Mesenchymal stem cell (in vitro differentiated cells and primary cell): ENCODE data around the gene ZFYVE16.
A peak's percentile ranks its signal among the peaks of the same experiment; 100 is the strongest.

ENCODE experiments used
- DNase-seq: peaks from one replicate; pipeline ENCODE4 v3.0.0-alpha.2; 2013
- H2AFZ ChIP-seq: one replicate; pipeline ENCODE4 v1.6.1; 2013; ENCODE audit warnings: low read depth, mild to moderate bottlenecking, control low read depth, inconsistent platforms, low read length, moderate library complexity
- H2AK5ac ChIP-seq: 2 replicates; pipeline ENCODE4 v1.6.1; 2013; ENCODE audit warnings: low read length, moderate library complexity, mild to moderate bottlenecking, inconsistent platforms; ENCODE audit not compliant: severe bottlenecking
- H2BK120ac ChIP-seq: one replicate; pipeline ENCODE4 v1.6.1; 2013; ENCODE audit warnings: low read depth, mild to moderate bottlenecking, inconsistent platforms, low read length, moderate library complexity
- H2BK12ac ChIP-seq, 2 experiments: one replicate each; pipeline ENCODE4 v1.6.1; 2013; ENCODE audit warnings: inconsistent platforms in 2 of 2, low read length in 2 of 2, mild to moderate bottlenecking in 2 of 2, moderate library complexity in 2 of 2, control low read depth in 1 of 2
- H2BK15ac ChIP-seq: one replicate; pipeline ENCODE4 v1.6.1; 2013; ENCODE audit warnings: mild to moderate bottlenecking, low read depth, inconsistent platforms; ENCODE audit not compliant: poor library complexity, severe bottlenecking
- H2BK5ac ChIP-seq: 2 replicates; pipeline ENCODE4 v1.6.1; 2013; ENCODE audit warnings: low read depth, mild to moderate bottlenecking, low read length, control low read depth, inconsistent platforms; ENCODE audit not compliant: poor library complexity, severe bottlenecking
- H3K14ac ChIP-seq, 2 experiments: one replicate each; pipeline ENCODE4 v1.6.1; 2013; ENCODE audit warnings: inconsistent platforms in 2 of 2, low read length in 2 of 2, control low read depth in 1 of 2, mild to moderate bottlenecking in 1 of 2, moderate library complexity in 1 of 2
- H3K18ac ChIP-seq, 2 experiments: one replicate each; pipeline ENCODE4 v1.6.1; 2013; ENCODE audit warnings: inconsistent platforms in 2 of 2, low read length in 2 of 2, control low read depth in 1 of 2, low read depth in 1 of 2, mild to moderate bottlenecking in 1 of 2
- H3K23ac ChIP-seq, 2 experiments: one replicate each; pipeline ENCODE4 v1.6.1; 2013; ENCODE audit warnings: inconsistent platforms in 2 of 2, low read length in 2 of 2, mild to moderate bottlenecking in 2 of 2, moderate library complexity in 2 of 2, control low read depth in 1 of 2
- H3K27ac ChIP-seq: 2 replicates; pipeline ENCODE4 v1.5.1; 2013; ENCODE audit warnings: mild to moderate bottlenecking, moderate library complexity, low read length, control low read depth, inconsistent platforms; ENCODE audit not compliant: poor library complexity, severe bottlenecking
- H3K27me3 ChIP-seq, 2 experiments: 2 replicates each; pipeline versions ENCODE4 v1.6.1 to v1.7.0; 2013; ENCODE audit warnings: low read length in 2 of 2, mild to moderate bottlenecking in 2 of 2, moderate library complexity in 2 of 2, control low read depth in 1 of 2, inconsistent platforms in 1 of 2; ENCODE audit not compliant: control insufficient read depth in 1 of 2, insufficient read depth in 1 of 2
- H3K36me3 ChIP-seq, 2 experiments: 2 replicates each; pipeline versions ENCODE4 v1.6.1 to v1.7.0; 2013; ENCODE audit warnings: low read length in 2 of 2, control low read depth in 1 of 2, inconsistent platforms in 1 of 2, low read depth in 1 of 2, mild to moderate bottlenecking in 1 of 2; ENCODE audit not compliant: insufficient read depth in 2 of 2, control insufficient read depth in 1 of 2
- H3K4ac ChIP-seq, 2 experiments: one replicate each; pipeline ENCODE4 v1.6.1; 2013; ENCODE audit warnings: inconsistent platforms in 2 of 2, low read length in 2 of 2, mild to moderate bottlenecking in 2 of 2, moderate library complexity in 2 of 2, control low read depth in 1 of 2, low read depth in 1 of 2
- H3K4me1 ChIP-seq: 2 replicates; pipeline ENCODE4 v1.6.1; 2013; ENCODE audit warnings: low read depth, low read length, control low read depth; ENCODE audit not compliant: control insufficient read depth, insufficient read depth
- H3K4me2 ChIP-seq: 2 replicates; pipeline ENCODE4 v1.6.1; 2013; ENCODE audit warnings: low read length, mild to moderate bottlenecking, inconsistent platforms; ENCODE audit not compliant: poor library complexity, severe bottlenecking
- H3K4me3 ChIP-seq, 2 experiments: 2 replicates each; pipeline versions ENCODE4 v1.5.1 to v1.7.0; 2013; ENCODE audit warnings: low read length in 2 of 2, mild to moderate bottlenecking in 2 of 2, control low read depth in 1 of 2, low read depth in 1 of 2; ENCODE audit not compliant: insufficient read depth in 1 of 2
- H3K79me1 ChIP-seq: replicated peaks from 2 replicates; pipeline ENCODE4 v1.6.1; 2013; ENCODE audit warnings: mild to moderate bottlenecking, control low read depth, low read length, inconsistent platforms; ENCODE audit not compliant: poor library complexity, severe bottlenecking
- H3K9ac ChIP-seq: 2 replicates; pipeline ENCODE4 v1.7.0; 2013; ENCODE audit warnings: mild to moderate bottlenecking, low read length, moderate library complexity
- H3K9me3 ChIP-seq: 2 replicates; pipeline ENCODE4 v1.7.0; 2013; ENCODE audit warnings: mild to moderate bottlenecking, low read length; ENCODE audit not compliant: control insufficient read depth
- H4K8ac ChIP-seq: one replicate; pipeline ENCODE4 v1.6.1; 2013; ENCODE audit warnings: inconsistent platforms, mild to moderate bottlenecking, low read length, moderate library complexity
- H4K91ac ChIP-seq: one replicate; pipeline ENCODE4 v1.6.1; 2013; ENCODE audit warnings: mild to moderate bottlenecking, low read length, inconsistent platforms
- WGBS: methylation state at CpG from one replicate; pipeline ENCODE4 v1.1.7; 2013; ENCODE audit warnings: mixed read lengths; 5-methylcytosine and 5-hydroxymethylcytosine counted together

Gene ZFYVE16

GRCh38 chr5:80409367-80409966 is 1.6 kb downstream of the ZFYVE16 start:
- Histone ChIP-seq H3K23ac (no peak overlapping the region), H2AK5ac (no peak overlapping the region), H3K4me1 (peaks cover 1% of the 10 kb centered on the region), H2AFZ (no peak overlapping the region), H3K36me3 (peaks cover 0 to 4% of the 10 kb centered on the region in 2 experiments), H2BK120ac (no peak overlapping the region), H3K4me2 (peak overlapping the region; percentile 39), H3K14ac (no peak overlapping the region), H4K8ac (no peak overlapping the region), H2BK12ac (no peak overlapping the region), H3K4me3 (peak overlapping the region in 1 of 2 experiments; percentile 95), H2BK15ac (no peak overlapping the region), H3K18ac (no peak overlapping the region), H3K9me3 (no peaks in the 10 kb centered on the region), H4K91ac (peak overlapping the region; percentile 75), H3K9ac (peak overlapping the region; percentile 97), H2BK5ac (no peak overlapping the region), H3K79me1 (peaks cover 5% of the 10 kb centered on the region), H3K27ac (no peak overlapping the region), H3K27me3 (no peaks in the 10 kb centered on the region), H3K4ac (peak overlapping the region in 1 of 2 experiments; percentile 2)
- DNase-seq = peak; percentile 43
- 51% methylated on average over 6 of the region's 6 CpGs for WGBS

GRCh38 chr5:80411589-80412219 is 3.8 kb downstream of the ZFYVE16 start:
- peaks cover 0 to 7% of the 10 kb centered on the region in 2 experiments for H3K36me3 ChIP-seq
- H4K91ac ChIP-seq = no peak overlapping the region
- no peak overlapping the region for H3K27ac ChIP-seq
- H3K9me3 ChIP-seq = no peaks in the 10 kb centered on the region
- H2AFZ ChIP-seq = no peak overlapping the region
- H3K4ac ChIP-seq = no peak overlapping the region
- H3K27me3 ChIP-seq = no peaks in the 10 kb centered on the region
- H3K4me1 ChIP-seq = peaks cover 1% of the 10 kb centered on the region
- no peak overlapping the region for H4K8ac ChIP-seq
- H2BK15ac ChIP-seq = no peak overlapping the region
- peaks cover 8% of the 10 kb centered on the region for H3K79me1 ChIP-seq
- H3K18ac ChIP-seq = no peak overlapping the region
- no peak overlapping the region for H2BK120ac ChIP-seq
- no peak overlapping the region for H3K14ac ChIP-seq
- H3K4me3 ChIP-seq = no peak overlapping the region
- H3K23ac ChIP-seq = no peak overlapping the region
- 73% methylated on average over 3 of the region's 3 CpGs for WGBS
- peak; percentile 9 for DNase-seq
- H3K4me2 ChIP-seq = no peak overlapping the region
- no peak overlapping the region for H2BK12ac ChIP-seq
- H2AK5ac ChIP-seq = no peak overlapping the region
- no peak overlapping the region for H3K9ac ChIP-seq
- no peak overlapping the region for H2BK5ac ChIP-seq

DNA sequence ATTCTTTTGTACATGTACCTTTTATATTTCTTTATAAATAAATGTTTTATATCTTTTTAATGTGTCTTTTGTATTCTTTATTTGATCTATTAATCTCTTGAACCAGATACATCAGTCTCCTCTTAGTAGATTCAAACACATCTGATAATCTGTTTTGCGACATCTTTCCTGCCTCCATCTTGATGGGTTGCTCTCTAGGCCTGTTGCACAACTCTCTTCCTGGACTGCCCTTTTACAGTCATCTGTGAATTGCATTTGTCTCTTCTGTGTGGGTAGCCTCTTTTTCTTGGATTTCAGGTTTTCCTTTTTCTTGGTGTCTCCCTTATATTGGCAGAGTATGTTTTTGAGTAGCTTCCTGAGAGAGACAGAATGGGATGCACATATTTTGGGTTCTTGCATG is 6.2 kb downstream of the ZFYVE16 start:
- no peak overlapping the region for H2AK5ac ChIP-seq
- no peak overlapping the region for H2BK12ac ChIP-seq
- no peak overlapping the region for H2AFZ ChIP-seq
- DNase-seq = peak; percentile 58
- H3K36me3 ChIP-seq = peaks cover 2 to 7% of the 10 kb centered on the region in 2 experiments
- H2BK5ac ChIP-seq = no peak overlapping the region
- no peak overlapping the region for H3K4me3 ChIP-seq
- H4K91ac ChIP-seq = no peak overlapping the region
- 100% methylated on average over 1 of the region's 1 CpG for WGBS
- no peak overlapping the region for H3K9ac ChIP-seq
- H3K27me3 ChIP-seq = no peaks in the 10 kb centered on the region
- H3K4ac ChIP-seq = no peak overlapping the region
- no peak overlapping the region for H3K18ac ChIP-seq
- H3K4me2 ChIP-seq = no peak overlapping the region
- peaks cover 10% of the 10 kb centered on the region for H3K79me1 ChIP-seq
- no peaks in the 10 kb centered on the region for H3K4me1 ChIP-seq
- H3K9me3 ChIP-seq = no peaks in the 10 kb centered on the region
- H3K27ac ChIP-seq = no peak overlapping the region
- H3K14ac ChIP-seq = no peak overlapping the region
- H3K23ac ChIP-seq = no peak overlapping the region
- H4K8ac ChIP-seq = no peak overlapping the region
- H2BK120ac ChIP-seq = no peak overlapping the region
- H2BK15ac ChIP-seq = no peak overlapping the region

DNA sequence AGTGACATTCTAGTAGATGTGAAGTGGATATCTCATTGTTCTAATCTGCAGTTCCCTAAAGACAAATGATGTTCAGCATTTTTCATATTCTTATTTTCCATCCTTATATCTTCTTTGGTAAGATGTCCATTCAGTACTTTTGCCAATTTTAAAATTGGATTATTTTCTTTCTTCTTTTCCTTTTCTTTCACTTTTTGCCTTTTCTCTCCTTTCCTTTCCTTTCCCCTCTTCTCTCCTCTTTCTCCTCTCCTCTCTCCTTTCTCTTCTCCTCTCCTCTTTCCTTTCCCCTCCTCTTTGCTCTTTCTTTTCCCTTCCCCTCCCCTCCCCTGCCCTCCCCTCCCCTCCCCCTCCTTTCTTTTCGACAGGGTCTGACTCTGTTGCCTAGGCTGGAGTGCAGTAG is 10.1 kb downstream of the ZFYVE16 start:
- Histone ChIP-seq H3K36me3 (peaks cover 3 to 7% of the 10 kb centered on the region in 2 experiments), H2AK5ac (no peak overlapping the region), H3K14ac (no peak overlapping the region), H3K79me1 (peaks cover 12% of the 10 kb centered on the region), H2BK5ac (no peak overlapping the region), H3K27me3 (no peaks in the 10 kb centered on the region), H2BK15ac (no peak overlapping the region), H4K91ac (no peak overlapping the region), H3K4me2 (no peak overlapping the region), H4K8ac (no peak overlapping the region), H3K4me1 (no peaks in the 10 kb centered on the region), H3K4ac (no peak overlapping the region), H2AFZ (no peak overlapping the region), H3K9me3 (no peaks in the 10 kb centered on the region), H3K27ac (no peak overlapping the region), H3K9ac (no peak overlapping the region), H2BK120ac (no peak overlapping the region), H3K23ac (no peak overlapping the region), H2BK12ac (no peak overlapping the region), H3K18ac (no peak overlapping the region), H3K4me3 (no peak overlapping the region)
- WGBS = 86% methylated on average over 1 of the region's 1 CpG
- no peak for DNase-seq
